AG04449 (cell line): ENCODE results near the gene MED13L.
"Not testable (repeated sequence)": the region's sequence is repeated elsewhere in the genome, so short reads cannot be mapped to it uniquely, and the experiment has no call there.

Experiments
- CTCF ChIA-PET: fragments of 350-600 bp; formaldehyde crosslinking; extraction: SDS; loops from one replicate; lab custom pipeline; 2021; ENCODE audit warnings: antibody characterized with exemption; lab: Yijun Ruan, JAX
- POLR2A ChIA-PET: fragments of 400-600, 350-600 bp; formaldehyde crosslinking; extraction: SDS; loops from one replicate; lab custom pipeline; 2020; ENCODE audit warnings: antibody characterized with exemption, inconsistent platforms; lab: Yijun Ruan, JAX
- DNase-seq: peaks from one replicate; pipeline ENCODE4 v3.0.0-alpha.2; 2010; ENCODE audit warnings: low read depth, low spot score
- H3K4me3 ChIP-seq: 2 replicates; pipeline ENCODE4 v1.5.1; 2011; ENCODE audit warnings: low read depth, mild to moderate bottlenecking, control low read depth, low read length
- CTCF ChIP-seq: IDR thresholded peaks from one replicate; pipeline ENCODE4 v1.5.1; 2011; ENCODE audit warnings: mild to moderate bottlenecking, moderate library complexity, low read length, control low read depth, inconsistent platforms; ENCODE audit not compliant: insufficient read depth; ENCODE audit errors: missing control alignments

MED13L gene

GRCh38 chr12:116136340-116136739 lies 141.2 kb downstream of the MED13L start:
- no peak for DNase-seq
- ChIA-PET POLR2A (no interaction called here), CTCF (interaction anchor here (1.1 to 1.8 kb wide), 2 partner anchors 10 to 573 kb away, joined by 3 to 4 read pairs; no protein-coding TSS in a partner anchor)
- H3K4me3 ChIP-seq, result no peak overlapping the region
- TF ChIP-seq CTCF, result no peak

GRCh38 chr12:116135209-116135930 lies 142.1 kb downstream of the MED13L start:
- CTCF ChIA-PET, result interaction anchor here (0.7 to 1.8 kb wide), 3 partner anchors 11 to 574 kb away, joined by 3 to 4 read pairs (median 3); no protein-coding TSS in a partner anchor
- no peak for DNase-seq
- POLR2A ChIA-PET, result no interaction called here
- H3K4me3 ChIP-seq, result no peak overlapping the region
- TF ChIP-seq CTCF, result no peak

GRCh38 chr12:116133636-116134214 lies 143.8 kb downstream of the MED13L start:
- ChIA-PET CTCF (no interaction called here), POLR2A (no interaction called here)
- no peak for DNase-seq
- TF ChIP-seq CTCF, result no peak
- H3K4me3 ChIP-seq, result no peak overlapping the region

GRCh38 chr12:116133149-116133548 lies 144.3 kb downstream of the MED13L start:
- no peak overlapping the region for H3K4me3 ChIP-seq
- TF ChIP-seq CTCF, result no peak
- no peak for DNase-seq
- POLR2A ChIA-PET, result no interaction called here
- CTCF ChIA-PET, result no interaction called here

- CTCF ChIA-PET, POLR2A ChIA-PET: not testable (repeated sequence)
Observed at GRCh38 chr12:116131987-116132386, 145.5 kb downstream of the MED13L start.

GRCh38 chr12:116131176-116131575 lies 146.3 kb downstream of the MED13L start:
- ChIA-PET POLR2A (no interaction called here), CTCF (interaction anchor here (1.2 kb wide), 1 partner anchor 133 kb away, joined by 3 read pairs; no protein-coding TSS in a partner anchor)
- no peak overlapping the region for H3K4me3 ChIP-seq
- DNase-seq, result no peak
- no peak for TF ChIP-seq CTCF

More at GRCh38 chr12:116131987-116132386, 145.5 kb downstream of the MED13L start:
- not testable (repeated sequence) for DNase-seq, H3K4me3 ChIP-seq
